Thoracic aorta (tissue), 2 donors: ENCODE results near the gene WNK2. TPM values are rescaled to one million over a fixed set of nuclear protein-coding genes. Genes with fewer than 3 reads are reported as not detected.

Experiments used
- ATAC-seq: fragments of 150-250 bp; one replicate; pipeline ENCODE4 v1.8.0; 2017; ENCODE audit warnings: low read depth; ENCODE audit not compliant: insufficient number of reproducible peaks, low FRiP score
- DNase-seq: peaks from one replicate; pipeline ENCODE4 v3.0.0-alpha.2; 2020; ENCODE audit warnings: low spot score
- H3K27ac ChIP-seq, 2 donors: fragments of 200-600 bp; sonication (generic); 1 replicate in 1 of 2; 2 replicates in 1 of 2; pipeline ENCODE4 v1.5.1; 2016; ENCODE audit warnings: mild to moderate bottlenecking in 2 of 2, moderate library complexity in 2 of 2
- H3K27me3 ChIP-seq: fragments of 200-600 bp; sonication (generic); replicated peaks from 2 replicates; pipeline ENCODE4 v1.6.0; 2016; ENCODE audit warnings: mild to moderate bottlenecking; ENCODE audit not compliant: insufficient read depth
- H3K36me3 ChIP-seq: fragments of 200-600 bp; sonication (generic); one replicate; pipeline ENCODE4 v1.5.1; 2016
- H3K4me1 ChIP-seq, 2 donors: fragments of 200-600 bp; sonication (generic); 1 replicate in 1 of 2; 2 replicates in 1 of 2; pipeline versions ENCODE4 v1.5.1 to v1.6.0; 2016; ENCODE audit warnings: low read depth in 2 of 2, mild to moderate bottlenecking in 1 of 2; ENCODE audit not compliant: control insufficient read depth in 1 of 2
- H3K4me3 ChIP-seq: fragments of 200-600 bp; sonication (generic); 2 replicates; pipeline ENCODE4 v1.5.1; 2016; ENCODE audit warnings: mild to moderate bottlenecking
- H3K9me3 ChIP-seq: fragments of 200-600 bp; sonication (generic); 2 replicates; pipeline ENCODE4 v1.5.1; 2016
- total RNA-seq, 2 donors: library from RNA; depleted of rRNA; stranded (reverse); fragments of >200 nt; gene quantifications; one replicate each; pipeline versions ENCODE4 v1.1.0 to v1.2.3, GENCODE V29; 2016
- TF ChIP-seq, protein P1 (sequence below): fragments of 200-600 bp; sonication (generic); IDR thresholded peaks from one replicate; pipeline ENCODE4 v1.5.1; 2019; ENCODE audit warnings: antibody characterized with exemption

WNK2 gene
- total RNA-seq, 2 donors from 2014 or later = 0.95 to 4.7 TPM

DNA sequence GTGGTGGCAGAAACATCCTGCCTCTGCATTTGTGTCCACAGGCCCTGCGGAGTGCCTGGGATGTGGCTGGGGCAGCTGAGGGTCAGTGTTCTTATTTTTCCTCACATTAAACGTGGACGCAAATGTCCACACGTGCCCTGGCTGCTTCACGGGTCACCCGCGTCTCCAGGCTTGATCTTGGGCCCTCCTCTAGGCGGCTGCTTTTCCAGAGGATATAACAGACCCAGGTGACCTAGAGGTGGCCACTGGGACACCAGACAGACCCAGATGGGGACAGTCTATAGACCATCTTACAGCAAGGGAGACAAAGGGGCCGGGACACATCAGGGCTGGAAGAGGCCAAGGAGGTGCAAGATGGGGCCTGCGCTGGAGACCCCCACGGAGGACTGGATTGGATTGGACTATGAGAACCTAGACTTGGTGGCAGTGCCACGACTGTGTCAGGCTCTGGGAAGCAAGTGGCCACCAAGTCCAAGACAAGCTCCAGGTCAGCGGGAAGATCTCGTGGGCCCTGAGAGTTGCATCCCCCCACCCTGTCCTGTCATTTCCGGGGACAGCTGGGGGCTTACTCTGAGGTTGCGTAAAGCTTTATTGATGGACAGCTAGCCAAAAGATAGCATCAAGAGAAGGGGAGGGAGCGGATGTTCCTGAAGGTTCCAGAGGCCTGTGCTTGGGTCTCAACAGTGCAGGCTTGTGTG lies 6.9 kb downstream of the WNK2 start:
- no peaks in the 10 kb centered on the region for H3K9me3 ChIP-seq
- DNase-seq (no peak), ATAC-seq (no peak)
- TF ChIP-seq, protein P1, sequence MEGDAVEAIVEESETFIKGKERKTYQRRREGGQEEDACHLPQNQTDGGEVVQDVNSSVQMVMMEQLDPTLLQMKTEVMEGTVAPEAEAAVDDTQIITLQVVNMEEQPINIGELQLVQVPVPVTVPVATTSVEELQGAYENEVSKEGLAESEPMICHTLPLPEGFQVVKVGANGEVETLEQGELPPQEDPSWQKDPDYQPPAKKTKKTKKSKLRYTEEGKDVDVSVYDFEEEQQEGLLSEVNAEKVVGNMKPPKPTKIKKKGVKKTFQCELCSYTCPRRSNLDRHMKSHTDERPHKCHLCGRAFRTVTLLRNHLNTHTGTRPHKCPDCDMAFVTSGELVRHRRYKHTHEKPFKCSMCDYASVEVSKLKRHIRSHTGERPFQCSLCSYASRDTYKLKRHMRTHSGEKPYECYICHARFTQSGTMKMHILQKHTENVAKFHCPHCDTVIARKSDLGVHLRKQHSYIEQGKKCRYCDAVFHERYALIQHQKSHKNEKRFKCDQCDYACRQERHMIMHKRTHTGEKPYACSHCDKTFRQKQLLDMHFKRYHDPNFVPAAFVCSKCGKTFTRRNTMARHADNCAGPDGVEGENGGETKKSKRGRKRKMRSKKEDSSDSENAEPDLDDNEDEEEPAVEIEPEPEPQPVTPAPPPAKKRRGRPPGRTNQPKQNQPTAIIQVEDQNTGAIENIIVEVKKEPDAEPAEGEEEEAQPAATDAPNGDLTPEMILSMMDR = no peak
- no peak overlapping the region for H3K27ac ChIP-seq
- H3K36me3 ChIP-seq = no peaks in the 10 kb centered on the region
- no peaks in the 10 kb centered on the region for H3K27me3 ChIP-seq
- no peaks in the 10 kb centered on the region for H3K4me1 ChIP-seq
- no peak overlapping the region for H3K4me3 ChIP-seq

DNA sequence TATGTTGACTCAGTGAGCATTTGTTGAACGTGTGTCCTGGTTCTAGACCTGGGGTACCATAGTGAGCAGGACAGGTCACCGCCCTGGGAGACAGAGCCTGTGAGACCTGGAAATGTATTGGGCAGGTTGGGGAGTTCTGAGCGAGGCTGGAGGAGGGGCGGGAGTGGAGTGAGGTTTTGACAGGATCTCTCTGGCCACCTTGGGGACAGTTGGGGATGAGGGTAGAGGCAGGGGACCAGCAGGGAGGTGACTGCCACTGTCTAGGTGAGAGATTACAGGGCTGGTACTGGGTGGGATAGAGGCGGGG lies 7.4 kb downstream of the WNK2 start:
- H3K27me3 ChIP-seq = no peaks in the 10 kb centered on the region

DNA sequence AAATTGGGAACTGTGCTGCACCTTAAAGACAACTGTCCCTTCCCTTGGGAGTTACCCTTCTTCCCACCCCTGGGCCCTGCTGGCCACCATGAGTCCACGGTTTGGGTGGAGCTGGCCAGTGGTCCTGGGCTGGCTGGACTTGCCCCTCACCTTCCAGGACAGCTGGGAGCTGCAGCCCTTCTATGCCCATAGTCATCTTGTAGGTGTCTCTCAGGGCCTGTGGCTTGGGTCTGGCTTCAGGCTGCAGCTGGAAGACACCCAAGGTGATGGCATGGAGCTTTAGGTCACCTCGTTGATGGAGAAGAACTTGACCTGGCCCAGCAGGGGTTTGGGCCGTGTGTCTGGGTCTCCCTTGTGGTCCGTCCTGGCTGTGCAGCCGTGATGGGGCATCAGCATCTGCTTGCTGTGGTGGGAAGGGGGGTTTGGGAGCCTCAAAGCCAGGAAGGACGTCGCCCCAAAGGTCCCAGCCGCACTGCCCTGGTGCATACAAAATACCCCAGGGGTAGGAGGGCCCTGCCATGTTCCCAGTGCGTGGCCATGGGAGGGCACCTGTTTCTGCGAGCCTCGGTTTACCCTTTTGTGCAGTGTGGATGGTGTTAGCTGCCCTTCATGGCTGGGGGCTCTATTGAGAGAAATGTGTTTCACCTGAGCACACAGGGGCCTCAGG lies 8.9 kb downstream of the WNK2 start:
- no peaks in the 10 kb centered on the region for H3K27me3 ChIP-seq
- no peak for ATAC-seq
- H3K36me3 ChIP-seq = no peaks in the 10 kb centered on the region
- no peaks in the 10 kb centered on the region for H3K4me1 ChIP-seq
- H3K4me3 ChIP-seq = no peak overlapping the region
- TF ChIP-seq, protein P1 = no peak
- DNase-seq = no peak
- H3K9me3 ChIP-seq = no peaks in the 10 kb centered on the region
- no peak overlapping the region for H3K27ac ChIP-seq

More for the DNA sequence above, 7.4 kb downstream of the WNK2 start:
- DNase-seq (no peak), ATAC-seq (no peak)
- Histone ChIP-seq H3K4me3 (no peak overlapping the region), H3K9me3 (no peaks in the 10 kb centered on the region), H3K36me3 (no peaks in the 10 kb centered on the region), H3K27ac (no peak overlapping the region), H3K4me1 (no peaks in the 10 kb centered on the region)
- TF ChIP-seq, protein P1 = no peak

GRCh38 chr9:93193388-93194220 lies 9.7 kb downstream of the WNK2 start:
- Histone ChIP-seq H3K27ac (no peak overlapping the region), H3K4me3 (no peak overlapping the region), H3K27me3 (no peaks in the 10 kb centered on the region), H3K4me1 (no peaks in the 10 kb centered on the region), H3K36me3 (no peaks in the 10 kb centered on the region), H3K9me3 (no peaks in the 10 kb centered on the region)
- TF ChIP-seq, protein P1 = no peak
- DNase-seq = no peak
- no peak for ATAC-seq

DNA sequence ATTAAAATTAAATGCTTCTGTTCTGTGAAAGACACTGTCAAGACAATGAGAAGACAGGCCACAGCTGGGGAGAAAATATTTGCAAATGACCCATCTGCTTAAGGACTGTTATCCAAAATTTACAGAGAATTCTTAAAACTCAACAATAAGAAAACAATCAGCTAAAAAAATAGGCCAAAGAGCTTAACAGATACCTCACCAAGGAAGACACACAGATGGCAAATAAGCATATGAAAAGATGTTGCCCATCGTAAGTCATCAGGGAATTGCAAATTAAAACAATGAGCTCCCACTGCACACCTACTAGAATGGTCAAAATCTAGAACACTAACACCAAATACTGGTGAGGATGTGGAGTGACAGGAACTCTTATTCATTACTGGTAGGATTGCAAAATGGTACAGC lies 10.3 kb downstream of the WNK2 start:
- DNase-seq (no peak), ATAC-seq (no peak)
- TF ChIP-seq, protein P1 = no peak
- H3K4me3 ChIP-seq = no peak overlapping the region
- H3K4me1 ChIP-seq = no peaks in the 10 kb centered on the region
- H3K9me3 ChIP-seq = no peaks in the 10 kb centered on the region
- H3K27ac ChIP-seq = no peak overlapping the region
- H3K27me3 ChIP-seq = no peaks in the 10 kb centered on the region
- no peaks in the 10 kb centered on the region for H3K36me3 ChIP-seq
